HepG2 (cell line): ENCODE data around the gene USP7. TPM values are rescaled to one million over a fixed set of nuclear protein-coding genes. Genes with fewer than 3 reads are reported as not detected.
A peak's percentile ranks its signal among the peaks of the same experiment; 100 is the strongest.

Experiments used
- CBX2 ChIP-seq, 2 experiments: fragments of 200-600 bp in 1 of 2; sonication (generic); formaldehyde crosslinking in 1 of 2; IDR thresholded peaks; 2 replicates each; pipeline versions ENCODE4 v1.7.0 to v1.8.1; 2018 to 2022; ENCODE audit warnings: low read depth in 2 of 2, low read length in 1 of 2, mild to moderate bottlenecking in 1 of 2, missing genetic modification reagents in 1 of 2
- CHD4 ChIP-seq: fragments of 200-600 bp; sonication (generic); IDR thresholded peaks from 2 replicates; pipeline ENCODE4 v1.7.0; 2017; ENCODE audit warnings: mild to moderate bottlenecking, low read length, borderline replicate concordance
- EZH2 ChIP-seq: conservative IDR thresholded peaks from 2 replicates; pipeline ENCODE4 v1.6.1; 2012; ENCODE audit warnings: mild to moderate bottlenecking, low read depth, low read length, moderate library complexity
- GABPB1 ChIP-seq: IDR thresholded peaks from 2 replicates; pipeline ENCODE4 v1.6.1; 2016; ENCODE audit warnings: mild to moderate bottlenecking, missing genetic modification reagents, moderate library complexity, missing compliant biosample characterization
- KDM5A ChIP-seq: fragments of 200-600 bp; sonication (generic); IDR thresholded peaks from 2 replicates; pipeline ENCODE4 v1.7.0; 2018; ENCODE audit warnings: antibody characterized with exemption, mild to moderate bottlenecking, low read length, borderline replicate concordance
- MED8 ChIP-seq: sonication (generic); formaldehyde crosslinking; IDR thresholded peaks from 2 replicates; pipeline ENCODE4 v1.8.1; 2023; ENCODE audit warnings: mild to moderate bottlenecking, missing genetic modification reagents; ENCODE audit not compliant: insufficient replicate concordance
- MEF2D ChIP-seq: sonication (generic); formaldehyde crosslinking; IDR thresholded peaks from 2 replicates; pipeline ENCODE4 v1.5.1; 2020; ENCODE audit warnings: mild to moderate bottlenecking, missing genetic modification reagents
- NCOA2 ChIP-seq: sonication (generic); formaldehyde crosslinking; IDR thresholded peaks from 2 replicates; pipeline ENCODE4 v1.8.0; 2022; ENCODE audit warnings: inconsistent platforms
- NKX3-1 ChIP-seq: sonication (generic); formaldehyde crosslinking; IDR thresholded peaks from 2 replicates; pipeline ENCODE4 v1.5.0; 2020; ENCODE audit warnings: missing genetic modification reagents
- NR3C1 ChIP-seq: sonication (generic); formaldehyde crosslinking; IDR thresholded peaks from 2 replicates; pipeline ENCODE4 v1.4.0; 2020; ENCODE audit warnings: missing genetic modification reagents
- RORA ChIP-seq: sonication (generic); formaldehyde crosslinking; IDR thresholded peaks from 2 replicates; pipeline ENCODE4 v1.5.0; 2020; ENCODE audit warnings: mild to moderate bottlenecking, missing genetic modification reagents, moderate library complexity
- SNAI1 ChIP-seq: sonication (generic); formaldehyde crosslinking; IDR thresholded peaks from 2 replicates; pipeline ENCODE4 v1.5.0; 2020; ENCODE audit warnings: mild to moderate bottlenecking, missing genetic modification reagents, borderline replicate concordance
- SP140L ChIP-seq: sonication (generic); formaldehyde crosslinking; IDR thresholded peaks from 2 replicates; pipeline ENCODE4 v1.4.0; 2020; ENCODE audit warnings: missing genetic modification reagents, borderline replicate concordance
- THAP8 ChIP-seq: sonication (generic); formaldehyde crosslinking; IDR thresholded peaks from 2 replicates; pipeline ENCODE4 v1.5.1; 2020; ENCODE audit warnings: missing genetic modification reagents, mild to moderate bottlenecking, borderline replicate concordance
- ZBED4 ChIP-seq: sonication (generic); formaldehyde crosslinking; IDR thresholded peaks from 2 replicates; pipeline ENCODE4 v1.4.0; 2020; ENCODE audit warnings: missing genetic modification reagents, borderline replicate concordance
- ZNF446 ChIP-seq: sonication (generic); formaldehyde crosslinking; IDR thresholded peaks from 2 replicates; pipeline ENCODE4 v1.5.0; 2020; ENCODE audit warnings: mild to moderate bottlenecking, missing genetic modification reagents
- ZNF564 ChIP-seq: sonication (generic); formaldehyde crosslinking; IDR thresholded peaks from 2 replicates; pipeline ENCODE4 v1.8.1; 2023; ENCODE audit warnings: mild to moderate bottlenecking, missing genetic modification reagents
- ZNF746 ChIP-seq: sonication (generic); formaldehyde crosslinking; IDR thresholded peaks from 2 replicates; pipeline ENCODE4 v1.8.0; 2022; ENCODE audit warnings: mild to moderate bottlenecking, missing genetic modification reagents
- ZNF749 ChIP-seq: sonication (generic); formaldehyde crosslinking; IDR thresholded peaks from 2 replicates; pipeline ENCODE4 v1.8.0; 2022; ENCODE audit warnings: mild to moderate bottlenecking, missing genetic modification reagents, moderate library complexity, borderline replicate concordance
- ZNF761 ChIP-seq: sonication (generic); formaldehyde crosslinking; conservative IDR thresholded peaks from 2 replicates; pipeline ENCODE4 v1.4.0; 2020; ENCODE audit warnings: mild to moderate bottlenecking, missing genetic modification reagents
- ZNF878 ChIP-seq: sonication (generic); formaldehyde crosslinking; IDR thresholded peaks from 2 replicates; pipeline ENCODE4 v1.8.1; 2023; ENCODE audit warnings: mild to moderate bottlenecking, missing genetic modification reagents, moderate library complexity
- ZZZ3 ChIP-seq: sonication (generic); formaldehyde crosslinking; IDR thresholded peaks from 2 replicates; pipeline ENCODE4 v1.4.0; 2020; ENCODE audit warnings: missing genetic modification reagents, mild to moderate bottlenecking, borderline replicate concordance
- polyA plus RNA-seq, 8 experiments: library from polyadenylated mRNA; depleted of rRNA in 3 of 8; stranded (reverse) in 7 of 8; unstranded in 1 of 8; fragments of >200 nt; fragmentation: Illumina TruSeq in 4 of 8; extraction: Trizol in 4 of 8; gene quantifications; 2 replicates each; pipeline versions ENCODE4 v1.2.1 to v1.2.3, GENCODE V29; 2011 to 2016; ENCODE audit warnings: low read depth in 4 of 8, missing spikeins in 1 of 8, mixed read lengths in 1 of 8; ENCODE audit not compliant: insufficient read depth in 1 of 8
- total RNA-seq, 5 experiments: library from RNA; depleted of rRNA; stranded (reverse); fragments of >200 nt; fragmentation: Illumina TruSeq; extraction: Trizol; gene quantifications; 2 replicates each; pipeline ENCODE4 v1.2.3, GENCODE V29; 2016; ENCODE audit warnings: low read depth in 1 of 5

USP7 gene
- total and polyA plus RNA-seq, 2 of the 13 experiments (the other 11 are each of a cell fraction or from before 2014, with no cell fraction given), result 52.5 to 173 TPM

- no peak; the same call in 1 of the 2 replicates for TF ChIP-seq ZBED4 (CRISPR knock-in tag)
- TF ChIP-seq NKX3-1 (CRISPR knock-in tag), result no peak
- no peak for TF ChIP-seq RORA (CRISPR knock-in tag)
- TF ChIP-seq NCOA2, result no peak
- peak; percentile 61 for TF ChIP-seq ZNF446
- TF ChIP-seq ZNF761, result peak; percentile 69; the same call in 1 of the 2 replicates
- peak; percentile 22; the same call in 1 of the 2 replicates for TF ChIP-seq ZNF564 (CRISPR knock-in tag)
- no peak for TF ChIP-seq CBX2 (IDR thresholded peaks at IDR 0.05; ENCODE audit: low read depth, low read length)
- no peak for TF ChIP-seq CBX2 (CRISPR knock-in tag; IDR thresholded peaks at IDR 0.05; ENCODE audit: low read depth)
- no peak for TF ChIP-seq NR3C1 (CRISPR knock-in tag)
- no peak for TF ChIP-seq EZH2
- TF ChIP-seq SNAI1 (CRISPR knock-in tag), result no peak; the same call in 1 of the 2 replicates
- TF ChIP-seq MED8 (CRISPR knock-in tag), result peak; percentile 67
- no peak; the same call in 1 of the 2 replicates for TF ChIP-seq THAP8 (CRISPR knock-in tag)
- no peak for TF ChIP-seq ZNF878 (CRISPR knock-in tag)
- no peak; the same call in 1 of the 2 replicates for TF ChIP-seq ZZZ3
- peak; percentile 56 for TF ChIP-seq GABPB1 (CRISPR knock-in tag)
- TF ChIP-seq CHD4, result no peak
- no peak for TF ChIP-seq ZNF749 (CRISPR knock-in tag)
- TF ChIP-seq MEF2D (CRISPR knock-in tag), result peak; percentile 79; the same call in 1 of the 2 replicates
- peak; percentile 7 for TF ChIP-seq KDM5A
- TF ChIP-seq ZNF746, result peak; percentile 41; the same call in 1 of the 2 replicates
- no peak for TF ChIP-seq SP140L
These were observed 95.1 kb downstream of the USP7 start, which contains the start of gene CARHSP1 (continued) for GRCh38 chr16:8868416-8869211.
